Keratinocyte (primary cell): ENCODE results near the gene PDE4DIP.
"Not testable (repeated sequence)": the region's sequence is repeated elsewhere in the genome, so short reads cannot be mapped to it uniquely, and the experiment has no call there.

Source experiments
- CTCF ChIP-seq, 3 experiments: IDR thresholded peaks in 1 of 3; conservative IDR thresholded peaks in 1 of 3; optimal IDR thresholded peaks in 1 of 3; 2 replicates in 2 of 3; 3 replicates in 1 of 3; pipeline versions ENCODE3 to v1.5.1; 2011; ENCODE audit warnings: low read length in 3 of 3, mild to moderate bottlenecking in 3 of 3, moderate library complexity in 2 of 3, control low read depth in 1 of 3, inconsistent platforms in 1 of 3; ENCODE audit not compliant: insufficient read depth in 2 of 3; ENCODE audit errors: extremely low read depth in 1 of 3
- EZH2 ChIP-seq: IDR thresholded peaks from one replicate; pipeline ENCODE4 v1.6.1; 2012; ENCODE audit warnings: inconsistent platforms, mild to moderate bottlenecking, low read length, moderate library complexity

- TF ChIP-seq CTCF (optimal IDR thresholded peaks at IDR 0.05 in 1 of 3, IDR thresholded peaks at IDR 0.05 in 1 of 3, conservative IDR thresholded peaks at IDR 0.05 in 1 of 3; ENCODE audit: extremely low read depth in 1 of 3, insufficient read depth in 2 of 3, low read length in 3 of 3); EZH2: not testable (repeated sequence)
Observed at GRCh38 chr1:148921047-148921446, 76.8 kb downstream of the PDE4DIP start.
